HUES6 (cell line): ENCODE measurements around the gene RIC8B.
"Not testable (repeated sequence)": the region's sequence is repeated elsewhere in the genome, so short reads cannot be mapped to it uniquely, and the experiment has no call there.

Source experiments
- H3K27ac ChIP-seq: 2 replicates; pipeline ENCODE4 v1.7.0; 2013; ENCODE audit warnings: low read depth, mild to moderate bottlenecking, low read length, inconsistent platforms
- H3K27me3 ChIP-seq: 2 replicates; pipeline ENCODE4 v1.6.1; 2013; ENCODE audit warnings: low read length; ENCODE audit not compliant: control insufficient read depth, insufficient read depth
- H3K36me3 ChIP-seq: 2 replicates; pipeline ENCODE4 v1.6.1; 2013; ENCODE audit warnings: low read length; ENCODE audit not compliant: control insufficient read depth, insufficient read depth
- H3K4me1 ChIP-seq: 2 replicates; pipeline ENCODE4 v1.6.1; 2013; ENCODE audit warnings: low read length; ENCODE audit not compliant: control insufficient read depth, insufficient read depth
- H3K4me3 ChIP-seq: 2 replicates; pipeline ENCODE4 v1.5.1; 2013; ENCODE audit warnings: low read depth, low read length
- H3K9ac ChIP-seq: one replicate; pipeline ENCODE4 v1.6.1; 2013; ENCODE audit warnings: mild to moderate bottlenecking, low read length
- H3K9me3 ChIP-seq: 2 replicates; pipeline ENCODE4 v1.6.1; 2013; ENCODE audit warnings: low read depth, low read length; ENCODE audit not compliant: control insufficient read depth, insufficient read depth

RIC8B gene

GRCh38 chr12:106918746-106919145 is 144.3 kb downstream of the RIC8B start:
- Histone ChIP-seq H3K4me3 (no peak overlapping the region), H3K9ac (no peak overlapping the region), H3K9me3 (no peaks in the 10 kb centered on the region), H3K4me1 (peaks cover 23% of the 10 kb centered on the region), H3K27ac (no peak overlapping the region), H3K36me3 (no peaks in the 10 kb centered on the region), H3K27me3 (no peaks in the 10 kb centered on the region)

GRCh38 chr12:106919910-106920544 is 145.5 kb downstream of the RIC8B start:
- Histone ChIP-seq H3K27me3 (no peaks in the 10 kb centered on the region), H3K9ac (no peak overlapping the region), H3K4me1 (peaks cover 23% of the 10 kb centered on the region), H3K4me3 (no peak overlapping the region), H3K9me3 (peaks cover 5% of the 10 kb centered on the region; the same call in 1 of the 2 replicates), H3K27ac (no peak overlapping the region), H3K36me3 (no peaks in the 10 kb centered on the region)

- H3K36me3 ChIP-seq, H3K9me3 ChIP-seq, H3K27ac ChIP-seq, H3K27me3 ChIP-seq, H3K9ac ChIP-seq, H3K4me3 ChIP-seq: not testable (repeated sequence)
- peaks cover 23% of the 10 kb centered on the region for H3K4me1 ChIP-seq
Observed at GRCh38 chr12:106921976-106922375, 147.5 kb downstream of the RIC8B start.

GRCh38 chr12:106923594-106923993 is 149.1 kb downstream of the RIC8B start:
- H3K4me3 ChIP-seq, H3K27ac ChIP-seq, H3K9me3 ChIP-seq, H3K9ac ChIP-seq, H3K27me3 ChIP-seq, H3K36me3 ChIP-seq: not testable (repeated sequence)
- H3K4me1 ChIP-seq: peaks cover 11% of the 10 kb centered on the region

- Histone ChIP-seq H3K4me3 (no peak overlapping the region), H3K36me3 (no peaks in the 10 kb centered on the region), H3K27me3 (no peaks in the 10 kb centered on the region), H3K4me1 (peaks cover 5% of the 10 kb centered on the region), H3K9ac (no peak overlapping the region), H3K27ac (no peak overlapping the region), H3K9me3 (peaks cover 5% of the 10 kb centered on the region; the same call in 1 of the 2 replicates)
Observed at GRCh38 chr12:106924268-106924861, 149.9 kb downstream of the RIC8B start.

- no peak overlapping the region for H3K9ac ChIP-seq
- no peak overlapping the region for H3K4me3 ChIP-seq
- no peaks in the 10 kb centered on the region for H3K4me1 ChIP-seq
- H3K27ac ChIP-seq: no peak overlapping the region
- no peaks in the 10 kb centered on the region for H3K36me3 ChIP-seq
- H3K27me3 ChIP-seq: no peaks in the 10 kb centered on the region
- H3K9me3 ChIP-seq: peaks cover 5% of the 10 kb centered on the region; the same call in 1 of the 2 replicates
Observed at GRCh38 chr12:106926657-106927056, 152.2 kb downstream of the RIC8B start.

GRCh38 chr12:106934277-106934676 is 159.8 kb downstream of the RIC8B start:
- Histone ChIP-seq H3K9ac (no peak overlapping the region), H3K27me3 (no peaks in the 10 kb centered on the region), H3K9me3 (no peaks in the 10 kb centered on the region), H3K4me3 (no peak overlapping the region), H3K4me1 (no peaks in the 10 kb centered on the region), H3K27ac (no peak overlapping the region), H3K36me3 (no peaks in the 10 kb centered on the region)
